Natural killer cell treated with Interleukin-12 subunit alpha and Interleukin-12 subunit beta and Interleukin-15 and Interleukin-18, amount 100 ng/mL, for 72 hours (primary cell): ENCODE data around the gene NEDD4. TPM values are rescaled to one million over a fixed set of nuclear protein-coding genes. Genes with fewer than 3 reads are reported as not detected.
A peak's percentile ranks its signal among the peaks of the same experiment; 100 is the strongest.
"Not testable (repeated sequence)": the region's sequence is repeated elsewhere in the genome, so short reads cannot be mapped to it uniquely, and the experiment has no call there.

Experiments
- ATAC-seq, 2 donors: fragments of 150-1000 bp; cut with Tn5 transposase in 1 of 2; sonication (Bioruptor Pico), chemical (Tn5 transposase) in 1 of 2; 2 replicates each; pipeline ENCODE4 v1.10.0; 2021
- DNase-seq: peaks from one replicate; pipeline ENCODE4 v3.0.0; 2022; ENCODE audit warnings: low spot score
- H3K27ac Mint-ChIP-seq, 2 donors: 1 replicate in 1 of 2; 2 replicates in 1 of 2; pipeline ENCODE4 v1.8.0; 2022; ENCODE audit warnings: mixed read lengths in 2 of 2, mild to moderate bottlenecking in 1 of 2, moderate library complexity in 1 of 2
- H3K27me3 Mint-ChIP-seq, 2 donors: 1 replicate in 1 of 2; 2 replicates in 1 of 2; pipeline ENCODE4 v1.8.0; 2022; ENCODE audit warnings: mixed read lengths in 2 of 2
- H3K36me3 Mint-ChIP-seq: one replicate; pipeline ENCODE4 v1.8.0; 2022; ENCODE audit warnings: mixed read lengths
- H3K4me1 Mint-ChIP-seq, 2 donors: 1 replicate in 1 of 2; 2 replicates in 1 of 2; pipeline ENCODE4 v1.8.0; 2022; ENCODE audit warnings: low read depth in 2 of 2, mixed read lengths in 2 of 2, mild to moderate bottlenecking in 1 of 2
- H3K4me3 Mint-ChIP-seq: one replicate; pipeline ENCODE4 v1.8.0; 2022; ENCODE audit warnings: mixed read lengths
- H3K9me3 Mint-ChIP-seq: 2 replicates; pipeline ENCODE4 v1.8.0; 2022; ENCODE audit warnings: mixed read lengths
- total RNA-seq, 2 donors: library from RNA; stranded (reverse); gene quantifications; one replicate each; pipeline ENCODE4 v1.2.3, GENCODE V29; 2022

Gene NEDD4
- total RNA-seq, 2 donors from 2014 or later, result 14.9 to 22.7 TPM

DNA sequence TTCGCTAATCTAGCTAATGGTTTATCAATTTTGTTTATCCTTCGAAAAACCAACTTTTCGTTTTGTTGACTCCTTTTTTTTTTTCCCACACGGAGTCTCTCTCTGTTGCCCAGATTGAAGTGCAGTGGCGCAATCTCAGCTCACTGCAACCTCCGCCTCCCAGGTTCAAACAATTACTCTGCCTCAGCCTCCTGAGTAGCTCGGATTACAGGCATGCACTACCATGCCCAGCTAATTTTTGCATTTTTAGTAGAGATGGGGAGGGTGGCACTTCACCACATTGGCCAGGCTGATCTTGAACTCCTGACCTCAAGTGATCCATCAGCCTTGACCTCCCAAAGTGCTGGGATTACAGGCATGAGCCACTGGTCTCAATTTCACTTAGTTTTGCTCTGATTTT, 29.7 kb upstream of the NEDD4 start:
- not testable (repeated sequence) for H3K4me1 Mint-ChIP-seq, H3K4me3 Mint-ChIP-seq, H3K9me3 Mint-ChIP-seq, ATAC-seq, H3K36me3 Mint-ChIP-seq, DNase-seq, H3K27ac Mint-ChIP-seq
- peaks cover 38 to 47% of the 10 kb centered on the region in 2 donors for H3K27me3 Mint-ChIP-seq

DNA sequence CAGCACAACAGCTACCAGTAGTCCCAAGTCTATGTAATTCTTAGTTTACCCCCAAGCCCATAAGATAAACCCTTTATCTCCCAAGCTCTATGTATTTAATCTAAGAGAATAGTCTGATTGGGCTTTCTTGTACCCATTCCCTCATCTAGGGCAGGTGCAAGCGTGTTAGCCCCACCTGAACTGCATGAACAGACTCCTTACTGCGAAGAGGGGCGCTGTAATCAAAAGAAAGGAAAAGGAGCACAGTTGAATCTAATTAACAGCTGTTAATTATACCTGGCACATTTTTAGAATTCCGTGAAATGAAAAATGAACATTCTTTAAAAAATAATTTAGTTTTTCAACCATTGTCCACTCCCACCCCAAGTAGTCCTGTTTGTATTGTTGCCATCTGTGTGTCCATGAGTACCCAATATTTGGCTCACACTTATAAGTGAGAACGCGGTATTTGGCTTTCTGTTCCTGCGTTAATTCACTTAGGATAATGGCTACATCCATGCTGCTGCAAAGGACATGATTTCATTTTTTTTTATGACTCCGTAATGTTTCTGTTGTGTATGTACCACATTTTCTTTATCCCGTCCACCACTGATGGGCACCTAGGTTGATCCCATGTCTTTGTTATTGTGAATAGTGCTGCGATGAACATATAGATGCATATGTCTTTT, 26.5 kb upstream of the NEDD4 start:
- H3K4me1 Mint-ChIP-seq, result peaks cover 0 to 4% of the 10 kb centered on the region in 2 donors
- no peaks in the 10 kb centered on the region for H3K9me3 Mint-ChIP-seq
- ATAC-seq, result no peak
- H3K27ac Mint-ChIP-seq, result no peak overlapping the region
- no peak for DNase-seq
- H3K27me3 Mint-ChIP-seq, result peaks cover 37 to 41% of the 10 kb centered on the region in 2 donors
- H3K4me3 Mint-ChIP-seq, result no peak overlapping the region
- peaks cover 2% of the 10 kb centered on the region for H3K36me3 Mint-ChIP-seq

DNA sequence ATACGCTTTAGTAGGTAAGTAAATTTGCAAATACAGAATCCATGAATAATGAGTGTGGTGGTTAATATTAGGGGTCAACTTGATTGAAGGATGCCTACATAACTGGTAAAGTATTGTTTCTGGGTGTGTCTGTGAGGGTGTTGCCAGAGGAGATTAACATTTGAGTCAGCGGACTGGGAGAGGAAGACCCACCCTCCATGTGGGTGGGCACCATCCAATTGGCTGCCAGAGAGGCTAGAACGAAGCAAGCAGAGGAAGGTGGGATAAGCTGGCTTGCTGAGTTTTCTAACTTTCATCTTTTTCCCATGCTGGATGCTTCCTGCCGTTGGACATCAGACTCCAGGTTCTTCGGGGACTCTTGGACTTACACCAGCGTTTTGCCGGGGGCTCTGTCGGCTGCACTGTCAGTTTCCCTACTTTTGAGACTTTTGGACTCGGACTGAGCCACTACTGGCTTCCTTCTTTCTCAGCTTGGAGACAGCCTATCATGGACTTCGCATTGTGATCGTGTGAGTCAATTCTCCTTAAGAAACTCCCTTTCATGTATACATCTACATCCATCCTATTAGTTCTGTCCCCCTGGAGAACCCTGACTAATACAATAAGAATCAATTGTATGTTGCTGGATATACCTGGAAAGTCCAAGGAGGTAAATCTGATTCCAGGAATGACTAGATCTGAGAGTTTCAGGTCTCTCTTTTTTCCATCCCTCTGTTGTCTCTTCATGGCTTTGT, 25.8 kb upstream of the NEDD4 start:
- no peak for ATAC-seq

DNA sequence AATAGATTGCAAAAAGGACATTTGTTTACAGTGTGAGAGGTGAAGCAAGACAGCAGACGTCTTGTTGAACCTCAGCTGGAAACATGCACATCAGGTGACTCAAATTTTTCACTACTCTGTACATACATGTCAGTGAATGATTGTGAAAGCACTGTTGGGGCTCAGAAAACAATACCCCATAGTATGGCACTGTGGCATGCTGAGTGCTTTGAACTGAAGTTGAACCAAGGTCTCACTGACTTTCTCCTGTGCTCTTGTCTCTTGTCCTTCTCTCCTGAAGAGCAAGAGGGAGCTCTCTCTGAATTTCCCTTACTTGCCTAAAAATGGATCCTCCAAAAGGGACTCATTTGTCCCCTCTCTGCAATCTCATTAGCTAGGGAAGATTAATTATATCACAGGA, 24.5 kb upstream of the NEDD4 start:
- DNase-seq, result no peak
- H3K9me3 Mint-ChIP-seq, result no peaks in the 10 kb centered on the region
- H3K27ac Mint-ChIP-seq, result no peak overlapping the region

More for the DNA sequence above, 25.8 kb upstream of the NEDD4 start:
- Mint-ChIP-seq H3K27me3 (peaks cover 37 to 41% of the 10 kb centered on the region in 2 donors), H3K27ac (no peak overlapping the region), H3K4me1 (peaks cover 0 to 4% of the 10 kb centered on the region in 2 donors), H3K36me3 (no peaks in the 10 kb centered on the region), H3K4me3 (no peak overlapping the region), H3K9me3 (no peaks in the 10 kb centered on the region)
- no peak for DNase-seq

DNA sequence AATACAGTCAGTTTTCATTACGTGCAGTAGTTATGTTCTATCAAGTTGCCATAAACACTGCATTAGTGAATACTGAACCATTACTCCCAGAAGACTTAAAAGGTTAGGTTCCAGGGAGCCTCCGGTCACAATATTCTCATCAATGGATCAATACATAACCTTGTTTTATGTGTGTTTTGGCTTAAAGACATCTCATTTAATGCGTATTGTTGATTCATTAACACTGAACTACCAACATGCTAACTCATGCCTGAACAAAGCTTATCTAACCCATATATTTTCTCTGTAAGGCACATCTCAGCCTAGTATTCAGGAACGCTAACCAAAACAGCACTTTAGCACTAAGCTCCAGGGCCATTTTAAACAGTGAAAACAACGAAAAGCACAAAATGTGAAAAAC, 24.1 kb upstream of the NEDD4 start:
- Mint-ChIP-seq H3K36me3 (peaks cover 7% of the 10 kb centered on the region), H3K27ac (no peak overlapping the region), H3K9me3 (no peaks in the 10 kb centered on the region), H3K4me1 (peaks cover 0 to 4% of the 10 kb centered on the region in 2 donors), H3K27me3 (peaks cover 31 to 41% of the 10 kb centered on the region in 2 donors), H3K4me3 (no peak overlapping the region)
- ATAC-seq, result no peak
- DNase-seq, result no peak

More for the DNA sequence above, 24.5 kb upstream of the NEDD4 start:
- ATAC-seq, result no peak
- H3K4me1 Mint-ChIP-seq, result peaks cover 0 to 4% of the 10 kb centered on the region in 2 donors
- peaks cover 35 to 41% of the 10 kb centered on the region in 2 donors for H3K27me3 Mint-ChIP-seq
- no peak overlapping the region for H3K4me3 Mint-ChIP-seq
- peaks cover 4% of the 10 kb centered on the region for H3K36me3 Mint-ChIP-seq

DNA sequence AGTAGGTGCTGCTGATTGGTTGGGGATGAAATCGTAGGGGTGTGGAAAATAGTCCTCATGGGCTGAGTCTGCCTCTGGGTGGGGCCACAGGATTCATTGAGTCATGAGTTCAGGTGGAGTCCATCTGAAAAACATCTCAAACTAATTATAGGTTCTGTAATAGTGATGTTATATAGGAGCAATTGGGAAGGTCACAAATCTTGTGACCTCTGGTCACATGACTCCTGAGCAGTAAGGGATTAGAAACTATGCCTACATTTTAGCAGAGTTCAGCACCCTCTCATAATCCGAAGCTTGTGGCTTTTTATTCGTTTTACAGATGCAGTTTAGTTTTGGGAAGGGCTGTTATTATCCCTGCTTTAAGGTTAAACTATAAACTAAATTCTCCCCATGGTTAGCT, 22.9 kb upstream of the NEDD4 start:
- no peak for ATAC-seq
- Mint-ChIP-seq H3K27me3 (peaks cover 25 to 33% of the 10 kb centered on the region in 2 donors), H3K4me3 (no peak overlapping the region), H3K36me3 (peaks cover 7% of the 10 kb centered on the region), H3K27ac (no peak overlapping the region), H3K9me3 (no peaks in the 10 kb centered on the region), H3K4me1 (peaks cover 0 to 4% of the 10 kb centered on the region in 2 donors)
- no peak for DNase-seq

DNA sequence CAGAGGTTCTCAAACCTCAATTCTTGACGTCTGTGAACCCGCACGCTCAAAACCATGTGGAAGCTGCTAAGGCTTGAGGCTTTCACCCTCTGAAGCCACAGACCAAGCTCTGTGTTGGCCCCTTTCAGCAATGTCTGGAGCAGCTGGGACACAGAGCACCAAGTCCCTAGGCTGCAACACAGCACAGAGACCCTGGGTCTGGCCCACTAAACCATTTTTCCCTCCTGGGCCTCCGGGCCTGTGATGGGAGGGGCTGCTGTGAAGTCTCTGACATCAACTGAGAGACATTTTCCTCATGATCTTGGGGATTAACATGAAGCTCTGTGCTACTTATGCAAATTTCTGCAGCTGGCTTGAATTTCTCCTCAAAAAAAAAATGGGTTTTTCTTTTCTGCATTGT, 21.3 kb upstream of the NEDD4 start:
- peaks cover 0 to 4% of the 10 kb centered on the region in 2 donors for H3K4me1 Mint-ChIP-seq
- H3K27me3 Mint-ChIP-seq, result peaks cover 19 to 23% of the 10 kb centered on the region in 2 donors
- ATAC-seq (no peak), DNase-seq (no peak)
- H3K4me3 Mint-ChIP-seq, result no peak overlapping the region
- no peaks in the 10 kb centered on the region for H3K9me3 Mint-ChIP-seq
- no peak overlapping the region for H3K27ac Mint-ChIP-seq
- H3K36me3 Mint-ChIP-seq, result peaks cover 7% of the 10 kb centered on the region

DNA sequence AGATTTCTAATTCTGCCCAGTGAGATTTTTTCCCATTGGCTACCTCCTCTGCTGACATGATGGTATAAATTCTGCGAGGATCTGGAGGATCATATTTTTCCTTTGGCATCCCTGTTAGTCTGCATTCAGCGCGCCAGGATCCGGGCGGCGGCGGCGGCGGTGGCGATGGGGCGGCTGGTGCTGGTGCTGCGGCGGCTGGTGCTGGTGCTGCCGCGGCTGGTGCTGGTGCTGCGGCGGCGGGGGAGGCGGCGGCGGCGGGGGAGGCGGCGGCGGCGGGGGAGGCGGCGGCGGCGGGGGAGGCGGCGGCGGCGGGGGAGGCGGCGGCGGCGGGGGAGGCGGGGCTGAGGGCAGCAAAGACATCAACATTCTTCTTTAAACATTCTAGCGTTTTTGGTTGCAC, 13.6 kb upstream of the NEDD4 start:
- peaks cover 19% of the 10 kb centered on the region in 2 donors for H3K27me3 Mint-ChIP-seq
- not testable (repeated sequence) for ATAC-seq, H3K36me3 Mint-ChIP-seq, DNase-seq, H3K9me3 Mint-ChIP-seq, H3K4me1 Mint-ChIP-seq, H3K27ac Mint-ChIP-seq, H3K4me3 Mint-ChIP-seq

DNA sequence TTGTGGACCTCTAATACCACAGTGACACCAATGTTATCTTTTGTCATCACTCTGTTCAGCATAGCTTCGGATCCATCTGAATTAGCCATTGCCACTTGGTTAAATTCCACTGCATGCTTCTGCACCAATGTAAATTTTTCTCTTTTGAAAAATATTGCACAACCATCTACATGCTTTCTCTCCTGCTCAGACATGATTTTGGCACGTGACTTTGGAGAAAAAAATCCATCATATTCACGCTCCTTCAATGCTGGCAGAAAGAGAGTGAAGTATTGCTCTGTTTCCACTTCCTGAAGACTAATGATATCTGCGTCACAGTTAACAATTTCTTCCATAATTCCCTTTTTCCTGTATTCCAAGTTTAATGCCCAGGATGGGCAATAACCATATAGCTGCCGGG, 13.0 kb upstream of the NEDD4 start:
- H3K4me3 Mint-ChIP-seq, H3K36me3 Mint-ChIP-seq, H3K27ac Mint-ChIP-seq, H3K4me1 Mint-ChIP-seq, DNase-seq, ATAC-seq, H3K9me3 Mint-ChIP-seq: not testable (repeated sequence)
- peaks cover 20 to 22% of the 10 kb centered on the region in 2 donors for H3K27me3 Mint-ChIP-seq

DNA sequence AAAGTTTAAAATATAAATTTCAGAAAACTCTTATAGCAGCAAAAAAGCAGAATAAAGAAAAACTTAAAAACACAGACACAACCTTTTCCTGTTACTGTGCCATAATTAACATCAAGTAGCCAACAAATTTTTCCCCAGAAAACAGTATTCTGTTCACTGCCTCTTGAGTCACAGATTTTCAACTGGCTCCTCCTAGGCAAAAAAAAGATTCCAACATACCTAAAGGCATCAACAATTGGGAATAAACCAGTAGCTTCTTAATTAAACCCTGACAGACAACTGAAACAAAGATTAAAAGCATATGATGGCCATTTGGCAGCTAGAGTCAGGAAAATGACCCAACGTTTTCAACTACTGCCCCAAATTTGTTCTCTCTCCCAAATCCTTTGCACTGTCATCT, 10.9 kb upstream of the NEDD4 start:
- not testable (repeated sequence) for H3K9me3 Mint-ChIP-seq, DNase-seq, ATAC-seq, H3K27ac Mint-ChIP-seq, H3K36me3 Mint-ChIP-seq, H3K4me1 Mint-ChIP-seq, H3K4me3 Mint-ChIP-seq
- peaks cover 22 to 31% of the 10 kb centered on the region in 2 donors for H3K27me3 Mint-ChIP-seq

DNA sequence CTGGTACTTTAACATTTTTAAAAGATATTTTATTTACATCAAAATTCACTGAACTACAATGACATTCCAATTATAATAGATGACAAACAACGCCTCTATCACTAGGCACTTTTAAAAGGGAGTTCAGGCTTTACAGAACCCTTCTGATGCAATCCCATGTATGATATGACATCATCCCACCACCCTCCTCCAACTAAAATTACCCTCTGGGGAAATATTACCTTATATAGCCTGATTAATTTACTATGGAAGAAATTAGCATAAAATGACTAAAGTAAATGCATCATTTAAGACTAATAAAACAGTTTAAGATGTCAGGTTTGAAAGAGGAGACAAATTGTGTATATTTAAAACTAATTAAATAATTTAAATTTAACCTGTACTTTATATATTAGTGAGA, 10.4 kb upstream of the NEDD4 start:
- peaks cover 25 to 31% of the 10 kb centered on the region in 2 donors for H3K27me3 Mint-ChIP-seq
- DNase-seq, H3K4me1 Mint-ChIP-seq, H3K9me3 Mint-ChIP-seq, H3K36me3 Mint-ChIP-seq, H3K4me3 Mint-ChIP-seq, ATAC-seq, H3K27ac Mint-ChIP-seq: not testable (repeated sequence)

DNA sequence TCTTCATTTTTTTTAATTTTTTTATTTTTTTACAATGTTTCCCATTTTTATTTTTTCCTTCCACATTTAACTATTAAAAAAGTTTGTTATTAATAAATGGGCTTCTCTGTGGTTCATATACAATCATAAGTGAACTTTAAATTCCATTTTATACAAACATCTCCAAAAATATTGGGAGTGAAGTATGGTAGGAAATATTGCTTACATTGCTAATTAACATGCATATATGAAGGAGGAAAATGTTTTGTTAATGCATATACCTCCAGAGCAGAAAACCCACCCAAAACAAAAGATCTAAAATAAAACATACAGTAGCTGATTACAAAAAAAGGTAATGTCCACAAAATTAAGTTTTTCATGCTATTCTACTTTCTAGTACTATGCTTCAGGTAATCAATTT, 9.9 kb upstream of the NEDD4 start:
- peaks cover 29 to 31% of the 10 kb centered on the region in 2 donors for H3K27me3 Mint-ChIP-seq
- ATAC-seq, H3K4me3 Mint-ChIP-seq, H3K36me3 Mint-ChIP-seq, H3K9me3 Mint-ChIP-seq, H3K4me1 Mint-ChIP-seq, H3K27ac Mint-ChIP-seq, DNase-seq: not testable (repeated sequence)

DNA sequence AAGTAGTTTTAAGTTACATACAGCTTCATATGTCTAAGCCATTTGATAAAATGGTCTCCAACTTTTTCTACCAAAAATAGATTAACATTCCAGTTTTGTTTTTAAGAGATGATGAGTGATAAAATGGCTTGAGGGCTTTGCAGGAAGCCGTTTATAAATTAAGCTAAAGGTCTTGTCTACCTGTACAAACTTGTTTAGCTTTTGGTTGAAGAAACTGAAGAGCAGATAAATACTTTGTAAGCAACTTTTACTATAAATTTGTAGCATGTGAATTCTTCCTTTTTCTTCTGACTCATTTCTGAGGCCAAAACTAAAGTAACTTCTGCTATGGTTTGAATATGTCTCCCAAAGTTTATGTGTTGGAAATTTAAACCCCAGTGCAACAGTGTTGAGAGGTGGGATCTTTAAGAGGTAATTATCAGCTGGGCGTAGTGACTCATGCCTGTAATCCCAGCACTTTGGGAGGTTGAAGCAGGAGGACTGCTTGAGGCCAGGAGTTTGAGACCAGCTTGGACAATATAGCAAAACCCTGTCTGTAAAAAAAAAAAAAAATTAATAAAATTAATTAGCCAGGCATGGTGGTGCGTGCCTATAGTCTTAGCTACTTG, 8.2 kb upstream of the NEDD4 start:
- Mint-ChIP-seq H3K4me1 (peaks cover 0 to 7% of the 10 kb centered on the region in 2 donors), H3K4me3 (no peak overlapping the region), H3K27me3 (peaks cover 30 to 34% of the 10 kb centered on the region in 2 donors), H3K27ac (no peak overlapping the region), H3K9me3 (no peaks in the 10 kb centered on the region), H3K36me3 (no peaks in the 10 kb centered on the region)
- DNase-seq, result no peak
- ATAC-seq, result no peak

DNA sequence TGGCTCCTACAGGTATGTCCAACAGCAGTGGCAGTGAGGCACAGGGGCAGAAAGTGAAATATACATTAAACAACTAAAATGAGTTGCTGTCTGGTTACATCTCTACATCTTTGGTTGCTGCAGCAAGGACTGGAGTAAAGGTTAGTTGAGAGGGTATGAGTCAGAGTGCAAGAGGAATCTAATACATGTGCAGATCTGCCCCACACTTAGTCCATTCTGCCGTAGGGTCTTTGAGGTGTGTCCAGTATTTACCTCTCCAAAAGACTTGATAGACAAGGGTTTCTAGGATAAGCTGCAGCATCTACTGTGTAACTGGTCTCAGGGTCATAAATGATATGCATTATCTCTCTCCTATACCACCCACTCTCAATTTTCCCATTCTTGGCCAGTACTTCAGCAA, 6.2 kb upstream of the NEDD4 start:
- H3K27ac Mint-ChIP-seq, result no peak overlapping the region
- ATAC-seq, result peak in 1 of 2 donors; percentile 48
- no peaks in the 10 kb centered on the region for H3K9me3 Mint-ChIP-seq
- H3K36me3 Mint-ChIP-seq, result no peaks in the 10 kb centered on the region
- peaks cover 0 to 10% of the 10 kb centered on the region in 2 donors for H3K4me1 Mint-ChIP-seq
- no peak for DNase-seq
- H3K4me3 Mint-ChIP-seq, result no peak overlapping the region
- peaks cover 27 to 35% of the 10 kb centered on the region in 2 donors for H3K27me3 Mint-ChIP-seq
